GM18505 (cell line): ENCODE results near the gene ZNF771.
"Not testable (repeated sequence)": the region's sequence is repeated elsewhere in the genome, so short reads cannot be mapped to it uniquely, and the experiment has no call there.

Experiments used
- ATAC-seq: cut with Tn5 transposase; IDR thresholded peaks from one replicate; pipeline ENCODE4 v1.9.1; 2021; ENCODE audit not compliant: unreplicated experiment
- POLR2A ChIP-seq: IDR thresholded peaks from 4 replicates; pipeline ENCODE4 v1.6.1; 2011; ENCODE audit warnings: borderline replicate concordance; ENCODE audit not compliant: insufficient read depth, insufficient read length; ENCODE audit errors: extremely low read depth

Gene ZNF771

DNA sequence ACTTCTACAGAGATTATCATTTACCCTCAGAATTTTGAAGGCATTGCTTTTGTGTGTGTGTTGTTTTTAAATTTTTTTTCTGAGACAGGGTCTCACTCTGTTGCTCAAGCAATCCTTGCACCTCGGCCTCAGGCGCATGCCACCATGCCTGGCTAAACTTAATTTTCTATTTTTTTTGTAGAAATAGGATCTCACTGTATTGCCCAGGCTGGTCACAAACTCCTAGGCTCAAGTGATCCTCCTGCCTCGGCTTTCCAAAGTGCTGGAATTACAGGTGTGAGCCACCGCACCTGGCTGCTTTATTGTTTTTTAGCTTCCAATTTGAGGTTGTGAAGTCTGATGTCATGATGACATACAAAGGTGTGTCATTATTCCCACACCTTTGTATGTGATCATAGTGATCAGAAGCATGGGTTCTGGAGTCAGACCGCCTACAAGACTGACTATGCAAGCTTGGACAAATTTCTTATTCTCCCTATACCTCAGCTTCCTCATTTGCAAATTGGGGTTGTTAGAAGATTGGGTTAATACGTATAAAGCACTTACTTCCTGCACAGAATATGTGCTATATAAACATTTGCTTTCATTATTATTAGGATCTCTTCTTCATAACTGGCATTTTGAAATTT lies 32.4 kb downstream of the ZNF771 start:
- no peak for ATAC-seq
- no peak for TF ChIP-seq POLR2A

DNA sequence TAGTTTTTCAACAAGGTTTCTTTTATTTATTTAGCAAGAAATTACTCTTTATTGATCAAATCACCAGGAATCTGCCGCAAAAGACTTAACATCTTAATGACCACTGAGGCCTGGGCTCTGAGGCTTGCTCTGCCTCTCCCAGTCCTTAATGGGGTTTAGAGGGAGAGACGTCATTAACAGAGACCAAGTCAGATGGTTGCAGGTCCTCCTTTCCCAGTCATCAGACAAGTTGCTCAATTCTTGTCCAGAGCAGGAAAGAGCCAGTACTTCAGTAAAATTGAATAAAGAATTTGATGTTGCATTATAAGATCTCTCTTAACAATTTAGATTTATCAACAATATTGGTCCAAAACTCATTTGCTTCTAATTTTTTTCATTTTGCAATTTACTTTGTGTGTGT lies 36.2 kb downstream of the ZNF771 start:
- TF ChIP-seq POLR2A, result no peak
- ATAC-seq, result no peak

DNA sequence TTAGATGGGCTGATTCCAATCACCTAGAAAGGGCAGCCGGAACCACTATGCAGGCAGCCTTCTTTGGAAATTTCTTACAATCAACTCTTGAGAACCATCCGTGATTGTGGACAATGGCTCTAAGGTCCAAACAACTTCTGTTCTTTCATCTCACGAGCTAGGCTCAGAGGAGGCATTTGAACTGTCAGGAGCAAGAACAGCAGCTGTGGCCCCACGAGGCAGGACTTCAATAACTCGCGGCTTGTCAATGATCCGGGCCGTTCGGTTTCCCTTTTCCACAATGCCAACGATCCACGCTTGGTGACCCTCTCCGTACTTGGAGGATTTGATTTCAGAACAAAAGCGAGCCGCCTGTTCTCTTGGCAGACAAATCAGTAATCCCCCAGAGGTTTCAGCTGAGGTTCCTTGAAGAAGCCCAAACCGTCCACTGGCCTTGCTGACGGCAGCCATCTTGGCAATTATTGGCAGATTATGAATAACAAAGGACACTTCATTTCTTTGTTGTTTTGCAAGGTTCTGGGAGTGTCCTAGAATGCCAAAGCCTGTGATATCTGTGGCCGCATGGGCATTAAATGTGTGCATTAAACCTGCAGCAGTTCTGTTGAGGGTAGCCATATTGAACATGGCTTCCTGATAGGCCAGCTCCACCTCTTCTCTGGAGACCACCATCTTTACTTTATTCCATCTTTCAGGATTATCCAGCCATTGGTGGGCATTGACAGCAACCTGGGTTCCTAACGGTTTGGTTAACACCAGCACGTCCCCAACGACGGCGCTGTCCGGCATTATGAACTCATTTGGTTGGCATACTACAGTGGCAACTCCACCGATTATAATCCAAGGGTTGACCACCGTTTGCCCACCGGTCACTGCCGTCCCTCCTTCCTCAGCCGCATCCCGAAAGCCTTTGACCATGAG lies 37.1 kb downstream of the ZNF771 start:
- no peak for ATAC-seq
- no peak for TF ChIP-seq POLR2A

DNA sequence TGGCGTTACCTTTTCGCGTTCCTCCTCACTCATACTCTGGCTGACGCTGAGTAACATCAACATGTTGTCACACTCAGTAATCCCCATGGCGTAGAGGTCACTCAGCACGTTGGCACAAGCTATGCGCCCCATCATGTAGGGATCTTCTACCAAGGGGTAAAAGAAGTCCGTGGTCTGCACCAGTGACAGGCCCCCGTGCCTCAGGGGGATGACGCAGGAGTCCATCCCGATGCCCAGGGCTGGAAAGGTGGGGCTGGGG lies 37.7 kb downstream of the ZNF771 start:
- TF ChIP-seq POLR2A, result no peak
- peak; percentile 7 for ATAC-seq

DNA sequence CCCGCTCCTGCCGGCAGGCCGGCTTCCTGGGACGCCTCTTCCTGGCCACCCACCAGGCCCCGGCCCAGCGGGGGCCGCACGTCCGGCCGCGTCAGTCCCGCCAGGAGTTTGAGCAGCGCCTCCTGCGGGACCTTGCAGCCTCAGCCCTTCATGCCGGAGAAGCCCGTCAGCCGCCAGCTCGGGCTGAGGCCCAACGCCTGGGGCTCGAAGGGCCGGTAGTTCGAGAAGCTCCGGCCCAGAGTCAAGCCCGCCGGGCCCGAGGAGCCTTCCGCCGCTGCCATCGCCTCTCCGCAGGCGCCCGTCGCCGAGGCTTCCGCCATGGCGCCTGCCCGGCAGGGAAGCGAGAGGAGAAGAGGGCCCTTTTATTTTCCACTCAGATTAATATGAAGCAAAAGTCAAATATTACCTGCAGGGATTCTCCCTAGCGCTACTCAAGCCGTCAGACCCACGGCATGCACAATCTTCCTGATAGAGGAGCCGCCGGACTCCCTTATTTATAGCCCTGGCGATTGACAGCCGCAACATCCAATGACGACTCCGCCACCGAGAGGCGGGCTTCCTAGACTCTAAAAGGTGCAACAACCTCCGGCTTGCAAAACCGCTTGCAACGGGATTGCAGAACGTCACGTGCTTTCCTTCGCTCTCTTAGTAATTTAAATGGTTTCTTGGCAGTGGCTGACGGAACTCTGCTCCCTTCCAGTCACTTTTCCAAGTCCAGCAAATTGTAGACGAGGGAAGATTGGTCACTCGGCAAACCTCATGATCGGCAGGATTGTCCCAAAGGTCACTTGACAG lies 38.2 kb downstream of the ZNF771 start, which contains the start of gene SEPHS2:
Gene SEPHS2, minus strand, starts transcription at position 467 of the 795 bp plus-strand sequence. Its CDS starts 147 bp downstream, at position 320.
- peak; percentile 98 for TF ChIP-seq POLR2A
- peak; percentile 79 for ATAC-seq

DNA sequence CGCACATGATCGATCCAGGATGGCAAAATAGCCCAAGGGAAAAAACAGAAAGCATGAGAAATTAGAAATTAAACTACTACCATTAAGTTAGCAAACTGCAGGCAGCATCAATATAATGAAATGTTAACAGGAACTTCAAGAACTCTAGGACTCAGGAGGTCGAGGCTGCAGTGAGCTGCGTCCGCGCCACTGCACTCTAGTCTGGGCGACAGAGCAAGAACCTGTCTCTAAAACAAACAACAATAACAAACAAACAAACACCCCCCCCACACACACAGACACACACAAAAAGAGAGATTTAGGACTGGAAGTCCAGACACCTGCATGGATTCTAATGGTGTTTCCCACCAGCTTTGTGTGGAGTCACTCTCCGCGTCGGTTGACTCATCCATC lies 38.8 kb downstream of the ZNF771 start:
- no peak for ATAC-seq

DNA sequence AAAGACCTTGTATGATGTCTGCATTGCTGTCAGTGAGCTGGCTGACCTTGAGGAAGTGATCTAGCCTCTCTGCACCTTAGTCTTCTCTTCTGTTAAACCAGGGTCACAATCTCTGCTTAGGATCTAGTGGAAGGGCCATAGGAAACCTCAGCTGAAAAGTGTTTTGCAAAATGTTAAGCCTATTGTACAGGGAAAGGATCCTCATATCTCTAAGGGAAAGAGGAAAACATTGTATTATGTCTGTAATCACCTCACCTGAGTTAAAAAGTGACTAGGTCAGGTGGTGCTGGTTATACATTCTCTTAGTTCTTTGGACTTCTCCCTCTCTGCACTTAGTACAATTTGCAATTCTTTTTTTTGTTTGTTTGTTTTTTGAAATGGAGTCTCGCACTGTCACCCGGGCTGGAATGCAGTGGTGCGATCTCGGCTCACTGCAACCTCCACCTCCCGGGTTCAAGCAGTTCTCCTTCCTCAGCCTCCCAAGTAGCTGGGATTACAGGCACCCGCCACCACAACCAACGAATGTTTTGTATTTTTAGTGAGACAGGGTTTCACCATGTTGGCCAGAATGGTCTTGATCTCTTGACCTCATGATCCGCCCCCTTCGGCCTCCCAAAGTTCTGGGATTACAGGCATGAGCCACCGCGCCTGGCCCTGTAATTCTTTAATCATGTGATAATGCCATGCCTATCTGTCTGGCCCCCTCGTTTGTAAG lies 40.3 kb downstream of the ZNF771 start:
- no peak for TF ChIP-seq POLR2A
- ATAC-seq, result no peak

More for the DNA sequence above, 38.8 kb downstream of the ZNF771 start:
- TF ChIP-seq POLR2A, result no peak

DNA sequence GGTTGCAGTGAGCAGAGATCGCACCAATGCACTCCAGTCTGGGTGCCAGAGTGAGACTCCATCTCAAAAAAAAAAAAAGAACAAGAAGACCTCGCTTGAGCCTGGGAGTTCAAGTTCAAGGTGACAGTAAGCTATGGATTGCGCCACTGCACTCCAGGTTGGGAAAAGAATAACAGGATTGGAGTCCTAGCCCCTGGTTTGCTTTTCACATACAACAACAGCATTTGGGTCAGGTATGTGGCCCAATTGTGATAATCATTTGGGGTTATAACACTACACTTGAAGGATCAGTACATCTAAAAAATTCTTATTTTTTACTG lies 41.7 kb downstream of the ZNF771 start:
- ATAC-seq, result no peak
- TF ChIP-seq POLR2A, result no peak

DNA sequence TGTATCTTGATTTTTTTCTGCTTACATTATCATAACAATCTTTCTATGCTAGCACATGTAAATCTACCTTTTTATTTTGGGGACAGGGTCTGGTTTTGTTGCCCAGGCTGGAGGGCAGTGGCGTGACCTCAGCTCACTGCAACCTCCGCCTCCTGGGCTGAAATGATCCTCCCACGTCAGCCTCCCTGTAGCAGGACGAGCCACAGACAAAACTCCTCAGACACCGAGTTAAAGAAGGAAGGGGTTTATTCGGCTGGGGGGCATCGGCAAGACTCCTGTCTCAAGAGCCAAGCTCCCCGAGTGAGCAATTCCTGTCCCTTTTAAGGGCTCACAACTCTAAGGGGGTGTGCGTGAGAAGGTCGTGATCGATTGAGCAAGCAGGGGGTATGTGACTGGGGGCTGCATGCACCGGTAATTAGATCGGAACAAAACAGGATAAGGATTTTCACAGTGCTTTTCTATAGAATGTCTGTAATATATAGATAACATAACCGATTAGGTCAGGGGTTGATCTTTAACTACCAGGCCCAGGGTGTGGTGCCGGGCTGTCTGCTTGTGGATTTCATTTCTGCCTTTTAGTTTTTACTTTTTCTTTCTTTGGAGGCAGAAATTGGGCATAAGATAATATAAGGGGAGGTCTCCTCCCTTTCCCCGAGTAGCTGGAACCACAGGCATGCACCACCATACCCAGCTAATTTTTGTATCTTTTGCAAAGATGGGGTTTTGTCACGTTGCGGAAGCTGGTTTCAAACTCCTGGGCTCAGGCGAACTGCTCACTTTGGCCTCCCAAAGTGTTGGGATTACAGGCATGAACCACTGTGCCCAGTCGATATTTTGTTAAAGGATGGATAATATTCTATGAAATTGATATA lies 45.5 kb downstream of the ZNF771 start:
- ATAC-seq, result not testable (repeated sequence)

DNA sequence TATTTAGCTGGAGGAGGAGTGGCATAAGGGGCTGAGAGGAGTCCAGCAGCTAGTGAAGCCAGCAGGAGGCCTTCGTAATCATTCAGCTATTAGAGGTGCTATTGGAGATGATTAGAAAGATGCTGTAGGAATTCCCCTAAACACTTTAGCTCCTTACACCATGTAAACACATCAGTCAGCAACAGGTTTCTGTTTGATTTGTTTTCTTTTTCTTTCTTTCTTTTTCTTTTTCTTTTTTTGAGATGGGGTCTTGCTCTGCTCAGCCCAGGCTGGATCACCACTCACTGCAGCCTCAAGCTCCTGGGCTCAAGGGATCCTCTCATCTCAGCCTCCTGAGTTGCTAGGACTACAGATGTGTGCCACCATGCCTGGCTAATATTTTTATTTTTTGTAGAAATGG lies 48.9 kb downstream of the ZNF771 start:
- no peak for ATAC-seq
- TF ChIP-seq POLR2A, result no peak

DNA sequence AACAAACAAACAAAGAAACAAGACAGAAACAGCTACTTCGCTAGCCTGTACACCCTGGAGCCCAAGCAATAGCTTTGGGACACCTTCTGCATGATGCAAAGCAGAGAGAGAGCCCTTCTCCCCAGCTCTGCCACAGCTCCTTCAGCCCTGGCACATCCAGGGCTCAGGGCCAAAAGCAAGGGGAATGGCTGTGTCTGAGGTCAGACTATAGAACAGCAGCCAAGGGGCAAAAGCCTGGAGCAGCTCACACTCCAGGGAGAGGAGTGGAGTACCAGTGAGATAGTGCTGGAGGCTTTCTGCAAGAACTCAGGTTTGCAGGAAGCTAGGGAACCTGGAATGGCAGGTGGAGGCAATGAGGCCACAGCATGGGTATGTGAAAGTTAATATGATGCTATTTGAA lies 49.9 kb downstream of the ZNF771 start:
- TF ChIP-seq POLR2A, result no peak
- no peak for ATAC-seq

DNA sequence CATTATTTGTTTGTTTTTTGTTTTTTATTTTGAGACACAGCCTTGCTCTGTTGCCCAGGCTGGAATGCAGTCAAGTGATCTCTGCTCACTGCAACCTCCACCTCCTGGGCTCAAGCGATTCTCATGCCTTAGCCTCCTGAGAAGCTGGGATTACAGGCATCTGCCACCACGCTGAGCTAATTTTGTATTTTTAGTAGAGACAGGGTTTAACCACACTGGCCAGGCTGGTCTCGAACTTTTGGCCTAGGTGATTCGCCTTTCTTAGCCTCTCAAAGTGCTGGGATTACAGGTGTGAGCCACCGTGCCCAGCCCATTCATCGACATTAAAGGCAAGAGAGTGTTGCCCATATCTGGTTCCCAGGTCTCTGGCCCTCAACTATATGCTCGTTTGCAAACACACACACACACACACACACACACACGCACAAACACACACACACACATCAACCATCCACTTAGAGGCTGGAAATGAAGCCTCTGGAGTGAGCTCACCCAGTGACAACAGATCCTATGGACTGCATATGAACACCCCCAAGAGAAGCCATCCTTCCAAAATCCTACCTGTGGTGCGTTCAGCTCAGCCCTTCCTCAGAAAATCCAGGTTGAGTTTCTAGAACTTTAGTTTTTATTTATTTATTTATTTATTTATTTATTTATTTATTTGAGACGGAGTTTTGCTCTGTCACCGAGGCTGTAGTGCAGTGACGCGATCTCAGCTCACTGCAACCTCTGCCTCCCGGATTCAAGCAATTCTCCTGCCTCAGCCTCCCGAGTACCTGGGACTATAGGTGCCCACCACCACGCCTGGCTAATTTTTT lies 50.5 kb downstream of the ZNF771 start:
- TF ChIP-seq POLR2A, result no peak
- no peak for ATAC-seq
